Fibroblast of pulmonary artery (primary cell): ENCODE data around the gene OGT.

Experiments used
- DNase-seq: peaks from one replicate; pipeline ENCODE4 v3.0.0-alpha.2; 2010; ENCODE audit warnings: low read depth
- H3K4me3 ChIP-seq: replicated peaks from 2 replicates; pipeline ENCODE4 v1.5.1; 2011; ENCODE audit warnings: low read depth, mild to moderate bottlenecking, control low read depth, low read length, moderate library complexity
- CTCF ChIP-seq: IDR thresholded peaks from 2 replicates; pipeline ENCODE4 v1.5.1; 2011; ENCODE audit warnings: mild to moderate bottlenecking, control low read depth, low read length, inconsistent platforms; ENCODE audit errors: missing control alignments

Gene OGT

GRCh38 chrX:71540801-71541200, 7.9 kb downstream of the OGT start:
- no peak for DNase-seq
- no peak for TF ChIP-seq CTCF
- H3K4me3 ChIP-seq: no peak overlapping the region

- DNase-seq: peak; percentile 77
- no peak overlapping the region for H3K4me3 ChIP-seq
- TF ChIP-seq CTCF: no peak
Observed at GRCh38 chrX:71541210-71542022, 8.5 kb downstream of the OGT start.

- peak; percentile 76 for DNase-seq
- no peak for TF ChIP-seq CTCF
- H3K4me3 ChIP-seq: no peak overlapping the region
Observed at GRCh38 chrX:71542411-71542810, 9.5 kb downstream of the OGT start.

GRCh38 chrX:71542825-71543224, 9.9 kb downstream of the OGT start:
- no peak for DNase-seq
- TF ChIP-seq CTCF: no peak
- no peak overlapping the region for H3K4me3 ChIP-seq

- TF ChIP-seq CTCF: no peak
- peak; percentile 66 for DNase-seq
- H3K4me3 ChIP-seq: no peak overlapping the region
Observed at GRCh38 chrX:71543316-71543715, 10.4 kb downstream of the OGT start.

GRCh38 chrX:71545364-71545763, 12.5 kb downstream of the OGT start:
- no peak for TF ChIP-seq CTCF
- no peak for DNase-seq
- H3K4me3 ChIP-seq: no peak overlapping the region

- H3K4me3 ChIP-seq: no peak overlapping the region
- no peak for DNase-seq
- no peak for TF ChIP-seq CTCF
Observed at GRCh38 chrX:71546879-71547278, 14.0 kb downstream of the OGT start.
